Hematopoietic multipotent progenitor cell treated with erythropoietin and hydrocortisone succinate and interleukin-3 and kit ligand, for 8 days (in vitro differentiated cells): ENCODE measurements around the gene CCDC9B.

Source experiments
- DNase-seq: peaks from one replicate; pipeline ENCODE4 v3.0.0-alpha.2; 2015

The CCDC9B gene

DNA sequence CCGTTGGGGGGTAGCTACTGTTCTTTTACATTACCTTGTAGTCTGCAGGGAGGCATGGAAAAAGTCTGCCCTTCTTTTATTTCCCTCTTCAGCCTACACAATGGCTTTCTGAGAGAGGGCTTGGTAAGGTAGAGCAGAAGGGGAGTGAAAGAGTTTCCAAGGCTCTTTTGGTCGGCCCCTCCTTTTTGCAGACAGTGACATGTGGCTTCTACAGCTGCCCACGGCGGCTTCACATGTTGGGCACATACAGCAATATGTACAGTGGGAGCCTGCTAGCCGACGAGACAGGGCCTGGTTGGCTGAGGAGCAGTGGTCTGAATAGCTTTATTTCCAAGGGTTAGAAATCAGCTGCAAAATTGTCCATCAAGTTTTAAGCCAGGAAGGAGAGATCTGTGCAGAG lies 13.3 kb downstream of the CCDC9B start:
- no peak for DNase-seq

DNA sequence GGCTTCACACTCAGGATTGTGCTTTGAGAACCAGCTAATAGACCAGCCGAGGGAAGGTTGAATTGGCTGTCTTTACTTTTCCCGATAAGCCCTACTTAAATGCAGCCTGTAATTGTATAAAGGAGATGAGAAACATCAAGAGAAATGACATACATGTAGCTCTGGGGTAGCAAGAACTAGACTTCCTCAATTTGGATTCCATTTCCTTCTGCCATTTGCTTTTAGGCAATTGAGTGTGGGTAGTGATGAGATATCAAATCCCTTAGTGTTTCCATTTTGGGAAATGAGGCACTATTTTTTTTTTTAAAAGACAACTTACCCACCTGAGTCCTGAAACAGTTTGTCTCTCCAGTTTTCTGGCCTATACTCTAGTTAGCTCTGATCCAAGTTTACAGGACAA lies 15.0 kb downstream of the CCDC9B start:
- DNase-seq: no peak

DNA sequence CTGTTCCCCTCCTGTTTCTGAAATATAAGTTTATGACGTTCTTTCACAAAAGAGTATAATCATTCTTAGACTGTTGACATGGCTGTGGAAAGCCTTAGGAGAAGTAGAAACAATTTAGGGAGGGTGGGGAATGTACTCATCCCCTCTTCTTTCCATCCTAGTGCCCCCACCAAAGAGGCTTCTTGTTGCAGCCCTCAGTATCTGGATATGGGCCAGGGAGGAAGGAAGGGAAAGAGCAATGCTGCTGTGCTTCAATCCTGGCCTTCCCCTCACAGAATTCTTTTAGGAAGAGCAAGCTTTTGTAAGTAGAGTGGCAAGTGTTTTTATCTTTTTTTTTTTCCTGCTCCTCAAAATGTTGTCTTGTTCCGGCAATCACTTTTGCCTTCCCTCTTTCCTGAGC lies 15.6 kb downstream of the CCDC9B start:
- no peak for DNase-seq

DNA sequence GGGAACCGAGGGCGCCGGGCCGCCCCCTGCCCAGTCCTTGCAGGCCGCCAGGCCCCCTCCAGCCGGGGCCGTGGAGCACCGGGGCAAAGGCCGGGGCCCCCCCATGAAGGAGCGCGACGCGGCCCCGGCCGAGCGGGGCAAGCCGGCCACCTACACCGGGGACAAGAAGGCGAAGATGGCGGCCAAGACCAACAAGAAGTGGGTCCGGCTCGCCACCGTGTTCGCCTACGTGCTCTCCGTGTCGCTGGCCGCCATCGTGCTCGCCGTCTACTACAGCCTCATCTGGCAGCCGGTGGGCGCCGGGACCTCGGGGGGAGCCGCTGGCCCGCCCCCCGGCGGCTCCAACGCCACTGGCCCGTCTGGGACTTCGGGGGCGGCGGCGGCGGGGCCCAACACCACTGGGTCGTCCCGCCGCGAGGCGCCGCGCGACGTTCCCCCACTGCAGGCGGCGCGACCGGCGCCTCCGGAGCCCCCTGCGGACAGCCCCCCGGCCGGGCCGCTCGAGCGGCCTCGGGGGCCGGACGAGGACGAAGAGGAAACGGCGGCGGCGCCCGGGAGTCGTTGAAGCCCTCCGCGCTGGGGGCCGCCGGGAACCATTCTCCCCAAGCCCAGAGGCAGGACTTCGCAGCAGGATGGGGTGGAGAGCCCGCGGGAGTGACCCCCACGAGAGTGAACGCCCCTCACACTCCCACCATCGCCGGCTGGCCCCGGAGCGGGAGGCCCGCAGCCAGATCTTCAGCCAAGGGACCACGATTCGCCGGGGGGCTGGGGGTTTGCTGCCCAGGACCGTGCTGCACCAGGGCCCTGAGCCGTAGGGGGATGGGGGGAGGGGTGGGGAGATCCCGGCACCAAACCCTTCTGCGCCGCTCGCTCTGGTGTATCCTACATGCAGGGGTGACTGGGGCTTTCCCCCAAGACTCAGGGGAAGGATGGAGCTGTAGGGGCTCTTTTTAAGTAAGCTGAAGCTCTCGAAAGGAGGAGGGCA lies 16.5 kb downstream of the CCDC9B start:
- DNase-seq: no peak

DNA sequence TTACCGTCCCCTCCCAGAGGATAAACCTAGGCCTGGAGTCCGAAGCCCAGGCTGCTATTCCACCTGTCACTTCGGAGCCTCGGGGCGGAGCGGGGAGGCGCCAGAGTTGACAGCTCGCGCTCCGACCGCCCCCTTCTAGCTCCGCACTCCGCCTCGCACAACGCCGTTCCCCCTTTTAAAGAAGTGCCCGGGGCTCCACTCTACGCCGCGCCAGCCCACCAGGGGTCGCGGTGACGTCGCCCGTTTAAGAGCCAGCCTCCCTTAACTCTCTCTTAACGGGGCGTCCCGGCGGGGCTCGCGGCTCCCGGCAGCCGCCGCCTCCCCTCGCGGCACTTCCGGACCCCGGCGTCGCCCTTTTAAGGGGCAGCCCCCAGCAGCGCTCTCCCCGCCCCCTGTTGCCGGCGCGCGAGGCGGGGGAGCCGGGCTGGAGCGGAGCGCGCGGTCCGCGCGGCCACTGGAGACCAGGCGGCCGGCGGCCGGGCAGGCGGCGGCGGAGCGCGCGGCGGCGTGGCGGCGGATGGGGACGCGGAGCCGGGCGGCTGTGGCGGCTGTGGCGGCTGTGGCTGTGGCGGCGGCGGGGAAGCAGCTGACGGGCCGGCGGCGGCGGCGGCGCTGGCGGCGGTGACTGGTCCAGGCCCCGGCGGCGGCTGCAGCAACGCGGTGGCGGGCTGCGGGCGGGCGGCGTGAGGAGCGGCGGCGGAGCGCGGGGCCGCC lies 17.3 kb downstream of the CCDC9B start, which contains the start of gene INAFM2:
INAFM2 (plus strand) TSS at position 454 of the 714 bp plus-strand sequence. CDS start 364 bp downstream, outside the sequence.
- DNase-seq: peak; percentile 94

DNA sequence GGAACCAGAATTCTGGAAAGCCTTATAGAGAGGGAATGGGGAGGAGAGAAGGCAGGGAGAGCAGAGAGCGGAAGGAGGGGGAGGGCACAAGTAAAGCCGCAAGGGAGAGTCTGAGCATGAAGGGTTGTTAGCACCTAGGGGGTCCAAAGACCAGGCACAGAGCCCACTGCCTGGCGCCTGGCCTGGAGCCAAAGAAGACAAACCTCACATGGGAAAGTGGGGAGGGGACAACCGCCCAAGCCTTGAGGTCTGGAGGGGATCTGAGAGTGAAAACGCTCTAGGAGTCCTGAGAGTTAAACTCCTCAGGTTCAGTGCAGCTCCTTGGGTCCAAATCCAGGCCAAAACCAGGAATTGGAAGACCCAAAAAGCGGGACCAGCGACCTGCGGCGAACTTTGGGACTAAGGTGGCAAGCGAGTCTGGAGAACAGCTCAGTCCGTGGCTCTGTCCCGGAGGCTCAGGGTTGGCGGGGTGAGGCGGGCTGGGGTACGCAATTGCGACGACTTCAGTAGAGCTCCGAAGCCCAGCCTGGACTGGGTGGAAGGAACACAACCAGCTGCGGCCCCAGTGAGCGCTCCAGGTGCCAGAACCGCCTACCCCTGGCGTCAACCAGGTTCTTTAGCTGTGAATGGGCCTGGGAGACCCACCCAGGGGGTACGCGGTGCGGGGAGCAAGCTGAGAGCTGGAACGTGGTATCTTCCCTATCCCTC lies 18.1 kb downstream of the CCDC9B start:
- DNase-seq: no peak

DNA sequence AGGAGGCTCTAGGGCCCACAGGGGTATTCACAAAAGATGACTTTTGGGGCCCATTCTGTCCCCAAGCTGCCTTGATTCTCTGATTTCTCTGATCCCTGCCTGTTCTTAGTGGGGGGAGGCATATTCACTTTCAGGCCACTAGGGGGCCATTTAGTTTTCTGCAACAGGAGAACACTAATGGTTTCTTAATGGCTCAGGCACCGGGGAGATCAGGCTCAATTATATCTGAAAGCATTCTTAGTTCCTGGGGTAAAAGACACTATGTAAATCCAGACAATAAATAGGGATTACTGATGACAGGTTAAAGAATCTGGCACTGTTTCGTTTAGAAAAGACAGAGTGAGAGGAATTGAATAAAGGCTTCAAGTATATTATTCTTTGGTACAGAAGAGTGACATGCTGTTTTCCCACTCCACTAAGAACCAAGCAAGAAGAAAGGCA lies 19.8 kb downstream of the CCDC9B start:
- DNase-seq: peak; percentile 78

DNA sequence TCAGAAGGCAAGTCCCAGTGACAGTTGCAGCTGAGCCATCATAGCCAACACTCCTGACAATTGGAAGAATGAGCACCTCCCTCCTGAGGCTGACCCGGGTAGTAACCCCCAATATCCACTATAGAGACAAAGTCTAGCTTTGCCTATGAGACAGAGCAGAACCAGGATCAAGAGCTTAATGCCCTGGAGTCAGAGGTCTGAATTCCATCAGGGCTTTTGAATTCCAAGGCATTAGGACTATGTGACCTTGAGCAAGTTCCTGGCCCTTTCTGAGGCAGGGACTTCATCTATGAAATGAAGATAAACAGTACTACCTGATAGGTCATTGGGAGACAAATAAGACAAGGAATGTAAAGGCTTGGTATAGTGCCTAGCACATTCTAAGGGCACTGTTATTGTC lies 20.3 kb downstream of the CCDC9B start:
- DNase-seq: no peak

DNA sequence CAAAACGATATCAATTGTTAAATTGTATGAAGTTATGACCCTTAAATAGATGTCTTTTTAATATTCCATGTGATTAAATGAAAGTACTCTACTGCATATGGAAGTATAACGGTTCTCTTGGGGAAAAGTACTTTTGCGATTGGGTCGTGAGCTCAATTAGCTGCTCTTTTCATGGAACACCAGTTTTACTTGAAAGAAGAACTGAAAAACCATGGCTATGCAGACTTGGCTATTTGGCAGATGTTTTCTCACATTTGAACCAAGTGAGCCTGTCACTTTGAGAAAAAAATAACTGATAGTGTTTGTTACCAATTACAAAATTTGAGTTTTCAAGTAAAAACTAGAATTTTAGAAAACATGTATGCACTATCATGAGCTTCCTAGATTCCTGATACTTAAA lies 23.2 kb downstream of the CCDC9B start:
- DNase-seq: no peak

DNA sequence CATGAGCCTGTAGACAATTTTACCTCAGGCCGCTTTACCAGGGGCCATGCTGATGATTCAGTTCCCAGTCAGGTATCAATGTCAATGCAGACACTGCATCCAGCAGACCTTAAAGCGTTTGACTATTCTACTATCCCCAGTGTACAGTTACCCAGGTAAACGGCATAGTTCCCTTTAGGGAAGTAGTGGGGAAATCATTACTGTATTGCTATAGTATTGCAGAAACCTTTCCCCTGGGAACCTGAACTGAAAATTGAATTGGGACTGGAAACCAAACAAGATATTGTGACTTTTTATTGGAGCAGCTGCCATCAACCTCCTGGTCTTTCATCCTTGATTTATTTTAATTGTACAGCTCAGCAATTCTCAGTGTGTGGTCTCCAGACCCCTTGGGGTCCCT lies 23.8 kb downstream of the CCDC9B start:
- DNase-seq: no peak

DNA sequence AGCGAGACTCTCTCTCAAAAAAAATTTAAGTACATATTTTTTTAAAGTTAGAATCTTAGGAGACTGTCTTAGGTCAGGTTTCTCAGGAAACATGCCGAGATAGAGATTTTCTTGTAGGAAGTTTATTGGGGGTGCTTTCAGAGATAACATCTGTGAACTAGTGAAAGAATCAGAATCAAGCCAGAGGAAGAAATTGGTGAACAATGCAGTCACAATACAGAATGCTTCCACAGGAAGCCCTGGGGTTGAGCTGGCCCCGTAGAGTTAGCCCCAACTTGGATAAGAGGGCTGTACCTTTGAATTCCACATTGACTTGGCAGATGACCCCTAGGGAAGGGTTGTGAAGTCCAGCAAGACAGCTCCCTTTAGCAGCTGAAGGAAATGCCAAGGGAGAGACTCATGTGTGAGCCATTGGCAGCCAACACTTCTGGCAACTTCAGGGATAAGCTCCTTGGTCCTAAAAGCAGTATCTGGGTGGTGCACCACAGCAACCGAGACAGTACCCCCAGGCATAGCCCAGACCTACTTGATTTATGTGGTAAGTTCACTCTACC lies 25.9 kb downstream of the CCDC9B start:
- DNase-seq: no peak

DNA sequence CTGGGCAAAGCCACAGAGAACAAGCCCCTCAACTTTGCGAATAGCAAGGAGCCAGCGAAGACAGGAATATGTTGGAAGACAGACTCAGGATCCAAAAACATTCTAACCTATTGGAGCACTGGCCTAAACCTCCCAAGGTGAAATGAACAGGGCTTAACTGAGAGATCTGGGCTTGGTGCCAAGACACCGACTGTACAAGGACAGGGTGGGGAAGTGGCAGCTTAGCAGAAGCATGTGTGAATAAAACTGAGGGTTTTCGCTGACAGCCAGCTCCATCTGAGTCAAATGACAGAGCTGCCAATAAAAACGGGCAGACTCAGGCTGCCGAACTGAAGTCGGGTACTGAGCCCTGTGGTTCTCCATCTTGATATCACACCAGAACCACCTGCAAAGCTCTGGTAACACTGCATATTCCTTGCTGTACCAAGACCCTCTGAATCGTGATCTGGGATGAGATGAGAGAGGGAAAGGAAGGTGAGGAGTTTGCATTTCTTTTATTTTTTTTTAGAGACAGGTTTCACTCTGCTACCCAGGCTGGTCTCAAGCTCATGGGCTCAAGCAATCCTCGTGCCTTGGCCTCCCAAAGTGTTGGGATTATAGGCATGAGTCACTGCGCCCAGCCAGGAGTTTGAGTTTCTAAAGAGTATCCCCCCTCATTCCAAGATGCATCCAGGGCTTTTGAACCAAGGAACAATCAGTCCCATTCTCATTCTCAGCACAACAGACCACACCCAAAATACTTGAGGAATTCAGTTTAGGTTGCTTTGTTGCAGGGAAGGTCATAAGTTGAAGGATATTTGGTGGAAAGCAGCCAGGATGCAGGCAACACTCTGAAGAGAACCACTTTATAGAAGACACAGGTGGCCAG lies 27.0 kb downstream of the CCDC9B start:
- DNase-seq: peak; percentile 69

DNA sequence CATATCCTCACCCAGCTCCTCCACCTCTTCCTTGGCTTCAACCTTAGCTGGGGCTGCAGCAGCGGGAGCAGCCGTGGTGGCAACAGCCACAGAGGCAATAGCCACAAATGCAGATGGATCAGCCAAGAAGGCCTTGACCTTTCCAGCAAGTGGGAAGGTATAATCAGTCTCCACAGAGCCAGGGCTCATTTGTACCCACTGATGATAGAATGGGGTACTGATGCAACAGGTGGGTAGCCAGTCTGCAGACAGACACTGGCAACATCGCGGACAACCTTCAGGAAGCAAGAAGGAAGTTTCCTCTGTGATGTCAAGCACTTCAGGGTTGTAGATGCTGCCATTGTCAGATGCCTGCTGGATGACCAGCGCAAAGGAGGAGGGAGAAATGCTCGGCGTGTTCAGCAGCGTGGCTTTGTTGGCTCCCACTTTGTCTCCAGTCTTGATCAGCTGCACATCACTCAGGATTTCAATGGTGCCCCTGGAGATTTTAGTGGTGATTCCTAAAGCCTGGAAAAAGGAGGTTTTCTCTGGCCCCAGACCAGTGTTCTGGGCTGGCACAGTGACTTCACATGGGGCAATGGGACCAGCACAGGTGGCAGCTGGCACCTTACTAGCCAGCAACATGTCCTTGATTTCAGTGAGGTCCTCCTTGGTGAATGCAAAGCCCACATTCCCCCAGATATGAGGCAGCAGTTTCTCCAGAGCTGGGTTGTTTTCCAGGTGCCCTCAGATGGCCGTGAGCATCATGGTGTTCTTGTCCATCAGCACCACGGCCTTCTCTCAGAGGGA lies 28.2 kb downstream of the CCDC9B start:
- no peak for DNase-seq

DNA sequence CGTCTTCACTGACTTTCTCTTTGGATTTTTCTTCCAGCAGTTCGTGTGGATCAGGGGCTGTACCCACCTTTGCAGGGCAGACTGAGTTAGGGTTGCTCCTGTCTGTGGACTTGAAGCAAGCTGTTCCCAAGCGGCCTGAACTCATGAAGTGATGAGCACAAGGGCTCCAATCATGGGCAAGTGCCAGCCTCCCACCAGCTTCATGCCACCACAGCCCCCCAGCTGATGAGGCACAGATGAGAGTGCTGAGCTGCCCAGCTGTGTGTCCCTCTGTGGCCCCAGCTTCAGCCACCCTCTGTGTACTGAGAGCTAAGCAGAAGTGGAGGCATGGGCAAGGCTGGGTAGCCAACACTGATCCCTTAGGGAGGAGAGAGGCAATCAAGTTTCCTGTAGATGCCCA lies 29.7 kb downstream of the CCDC9B start:
- DNase-seq: no peak

DNA sequence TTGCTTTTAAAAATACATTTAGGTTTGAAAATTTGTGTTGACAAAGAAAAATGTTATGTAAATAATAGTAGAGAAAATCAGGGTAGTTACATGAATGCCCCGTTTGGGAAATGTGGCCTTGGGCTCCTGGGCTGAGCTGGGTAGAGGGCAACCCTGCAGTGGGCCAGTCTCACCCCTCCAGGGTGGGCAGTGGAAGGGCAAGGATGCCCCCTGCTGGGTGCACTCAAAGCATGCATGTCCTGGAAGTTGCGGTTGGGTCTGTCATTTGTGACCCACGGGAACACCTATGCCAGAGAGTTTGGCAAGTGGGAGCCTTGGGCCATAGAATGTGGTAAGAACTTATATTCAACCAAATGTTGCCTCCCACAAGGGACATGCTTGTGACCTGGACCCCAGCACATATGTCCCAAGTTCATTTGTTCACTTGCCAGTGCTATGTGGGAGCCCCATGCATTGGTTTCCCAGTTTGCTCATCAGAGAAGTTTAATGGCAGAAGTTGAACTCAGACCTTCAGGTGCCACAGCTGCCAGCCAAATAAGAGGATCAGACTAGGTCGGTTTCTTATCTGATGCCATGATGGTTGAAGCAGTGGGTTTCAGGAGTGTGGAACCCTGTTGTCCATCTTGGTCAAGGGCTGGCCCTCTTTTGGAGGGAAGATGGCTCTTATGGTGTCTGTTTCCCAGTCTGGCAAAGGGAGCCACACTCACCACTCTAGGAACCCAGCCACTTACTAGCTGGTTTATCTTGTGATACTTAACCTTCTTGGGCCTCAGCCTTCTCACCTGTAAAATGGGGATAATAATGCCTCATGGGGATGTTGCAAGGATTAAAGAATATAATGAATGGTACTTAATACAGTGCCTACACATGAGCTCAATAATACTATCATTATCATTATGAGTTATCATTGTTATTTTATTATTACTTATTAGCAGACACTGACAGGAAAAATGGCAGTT lies 30.5 kb downstream of the CCDC9B start:
- DNase-seq: peak; percentile 77

DNA sequence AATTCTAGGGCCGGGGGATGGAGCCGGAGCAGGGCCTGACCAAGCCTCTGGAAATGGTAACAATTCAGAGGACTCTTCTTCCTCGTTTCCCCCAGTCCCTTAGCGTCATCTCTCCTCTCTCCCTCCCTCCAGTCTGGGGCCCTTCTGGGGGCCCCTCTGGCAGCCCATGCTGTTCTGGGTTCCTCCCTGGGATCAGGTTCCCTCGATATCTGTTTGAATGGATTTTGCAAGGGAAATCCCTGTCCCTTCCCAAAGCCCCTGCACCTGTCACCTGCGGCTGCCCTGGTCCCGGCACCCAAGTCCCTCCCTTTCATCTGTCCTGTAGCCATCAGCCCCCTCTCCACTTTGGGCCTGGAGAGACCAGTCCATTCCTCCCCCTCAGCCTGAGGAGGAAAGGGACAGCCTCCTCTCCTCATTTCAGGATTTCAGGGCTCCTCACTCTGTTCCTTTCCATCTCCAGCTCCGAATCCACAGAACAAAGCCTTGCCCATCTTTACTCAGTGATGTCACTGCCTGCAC lies 31.3 kb downstream of the CCDC9B start:
- no peak for DNase-seq

DNA sequence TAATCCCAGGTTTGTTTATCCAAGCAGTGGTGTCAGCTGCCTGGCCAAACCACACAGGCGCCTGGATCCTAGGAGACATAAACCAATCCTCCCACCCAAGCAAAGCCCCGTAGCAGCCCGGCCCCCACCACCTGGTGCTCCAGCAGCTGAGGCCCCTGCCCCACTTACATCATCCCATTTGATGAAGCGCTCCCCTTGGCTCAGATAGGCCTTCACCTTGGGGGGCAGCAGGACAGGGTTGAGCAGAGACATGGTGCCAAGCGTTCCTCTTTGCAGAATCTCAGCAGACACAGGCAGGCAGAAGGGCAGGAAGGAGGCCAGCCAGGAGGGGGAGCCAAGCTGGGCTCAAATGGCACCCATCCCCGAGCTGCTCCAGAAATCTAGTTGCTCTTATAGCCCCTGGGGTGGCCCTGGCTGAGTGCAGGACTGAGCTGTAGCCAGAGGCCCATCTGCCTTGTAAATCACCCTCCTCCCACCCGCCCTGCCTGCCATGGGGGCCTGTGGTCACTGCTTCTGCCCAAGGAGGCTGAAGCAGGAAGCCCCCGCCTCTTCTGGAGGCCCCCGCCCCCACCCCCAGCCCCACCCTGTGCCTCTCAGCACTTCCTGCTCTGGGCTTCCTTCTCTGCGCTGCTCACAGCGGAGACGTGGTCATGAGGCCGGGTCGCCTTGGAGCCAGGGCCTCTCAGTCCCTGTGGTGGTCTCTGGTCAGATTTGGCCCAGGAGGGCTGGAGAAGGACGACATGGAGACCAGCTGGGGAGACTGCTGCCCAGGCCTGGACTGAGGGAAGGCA lies 33.1 kb downstream of the CCDC9B start, which contains the start of gene PLCB2:
PLCB2 (minus strand) TSS at position 515 of the 791 bp plus-strand sequence; CDS start at position 252, 263 bp downstream.
- DNase-seq: peak; percentile 66

DNA sequence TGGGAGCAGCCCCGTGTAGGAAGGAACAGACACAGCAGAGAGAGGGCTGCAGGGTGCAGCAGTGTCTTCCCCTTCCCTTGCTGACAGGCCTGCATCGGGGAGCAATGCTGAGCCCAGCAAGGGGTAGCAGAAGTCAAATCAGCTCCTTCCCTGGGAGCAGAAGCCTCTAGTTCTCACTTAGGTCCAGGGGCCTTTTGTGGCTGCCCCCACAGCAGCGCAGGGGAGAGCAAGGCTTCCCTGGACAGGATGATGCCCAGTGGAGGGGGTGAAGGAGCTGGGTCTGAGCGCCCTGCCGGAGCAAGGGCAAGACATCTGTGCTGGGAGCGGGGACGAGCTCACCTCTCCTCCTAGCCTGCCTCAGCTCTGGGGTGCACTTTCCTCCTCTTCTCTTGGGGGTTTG lies 33.8 kb downstream of the CCDC9B start:
- peak; percentile 8 for DNase-seq

DNA sequence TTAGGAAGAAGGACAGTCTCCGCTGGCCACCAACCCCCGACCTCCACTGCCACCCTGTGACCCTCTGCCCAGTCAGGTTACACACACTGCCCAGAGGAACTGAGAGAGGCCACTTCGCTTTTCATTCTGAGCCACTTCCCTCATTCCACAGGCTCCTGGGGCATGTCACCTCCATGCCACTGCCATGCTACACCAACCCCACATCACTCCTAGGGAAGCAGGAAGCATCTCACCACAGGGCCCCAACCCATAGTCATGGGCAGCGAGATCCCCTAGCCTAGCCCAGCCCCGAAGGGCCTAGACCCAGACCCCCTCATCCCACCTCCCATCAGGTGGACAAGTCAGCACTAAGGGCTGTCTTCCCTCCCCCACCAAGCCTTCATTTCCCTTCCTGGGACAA lies 34.4 kb downstream of the CCDC9B start:
- no peak for DNase-seq
